KMS-11 (cell line): ENCODE results near the gene NUTF2.
A peak's percentile ranks its signal among the peaks of the same experiment; 100 is the strongest.

Experiments
- H2AFZ ChIP-seq: fragments of 200-600 bp; sonication (generic); 2 replicates; pipeline ENCODE4 v1.6.1; 2016; ENCODE audit warnings: antibody characterized with exemption, mixed run types, low read depth
- H3K27ac ChIP-seq: fragments of 200-600 bp; sonication (generic); 2 replicates; pipeline ENCODE4 v1.6.1; 2016; ENCODE audit warnings: mild to moderate bottlenecking, mixed run types
- H3K27me3 ChIP-seq: fragments of 200-600 bp; sonication (generic); 2 replicates; pipeline ENCODE4 v1.6.1; 2017; ENCODE audit warnings: mild to moderate bottlenecking, low read depth, mixed run types, moderate library complexity; ENCODE audit not compliant: insufficient read depth
- H3K36me3 ChIP-seq: fragments of 200-600 bp; sonication (generic); 2 replicates; pipeline ENCODE4 v1.6.1; 2017; ENCODE audit warnings: mild to moderate bottlenecking, mixed run types; ENCODE audit not compliant: insufficient read depth
- H3K4me1 ChIP-seq: fragments of 200-600 bp; sonication (generic); 2 replicates; pipeline ENCODE4 v1.6.1; 2016; ENCODE audit warnings: mild to moderate bottlenecking, low read depth, mixed run types; ENCODE audit not compliant: poor library complexity, severe bottlenecking
- H3K4me2 ChIP-seq: fragments of 200-600 bp; sonication (generic); 2 replicates; pipeline ENCODE4 v1.7.0; 2016; ENCODE audit warnings: mild to moderate bottlenecking, mixed run types
- H3K4me3 ChIP-seq: fragments of 200-600 bp; sonication (generic); IDR thresholded peaks from 2 replicates; pipeline ENCODE4 v1.6.1; 2017; ENCODE audit warnings: low read depth, low read length, mixed read lengths; ENCODE audit not compliant: insufficient read depth
- H3K79me2 ChIP-seq: fragments of 200-600 bp; sonication (generic); 2 replicates; pipeline ENCODE4 v1.6.1; 2016; ENCODE audit warnings: low read depth, mixed run types; ENCODE audit not compliant: insufficient read depth
- H3K9ac ChIP-seq: fragments of 200-600 bp; sonication (generic); 2 replicates; pipeline ENCODE4 v1.6.1; 2016; ENCODE audit warnings: mild to moderate bottlenecking, mixed run types
- H4K20me1 ChIP-seq: fragments of 200-600 bp; sonication (generic); 2 replicates; pipeline ENCODE4 v1.6.1; 2016; ENCODE audit warnings: mild to moderate bottlenecking, mixed run types; ENCODE audit not compliant: insufficient read depth
- CTCF ChIP-seq: fragments of 200-600 bp; sonication (generic); conservative IDR thresholded peaks from 2 replicates; pipeline ENCODE4 v1.6.1; 2017; ENCODE audit warnings: low read depth, mild to moderate bottlenecking, antibody characterized with exemption, low read length, moderate library complexity, mixed read lengths

NUTF2 gene

GRCh38 chr16:67846320-67847063, at the start of gene NUTF2:
Gene NUTF2 (plus strand): TSS chr16:67846933. CDS start chr16:67865131, 18,198 bp downstream.
- H3K27me3 ChIP-seq = no peaks in the 10 kb centered on the region
- peak within 1 kb of the TSS; percentile 88 for H3K4me2 ChIP-seq
- H3K79me2 ChIP-seq = peaks cover 75% of the 10 kb centered on the region
- no peaks in the 10 kb centered on the region for H4K20me1 ChIP-seq
- H3K27ac ChIP-seq = peak within 1 kb of the TSS; percentile 58
- peaks cover 33% of the 10 kb centered on the region for H3K4me1 ChIP-seq
- no peak for TF ChIP-seq CTCF
- peak within 1 kb of the TSS; percentile 55 for H2AFZ ChIP-seq
- H3K4me3 ChIP-seq = no peak within 1 kb of the TSS
- H3K36me3 ChIP-seq = no peaks in the 10 kb centered on the region
- peak within 1 kb of the TSS; percentile 77 for H3K9ac ChIP-seq

- Histone ChIP-seq H3K9ac (no peak overlapping the region), H3K36me3 (0 out of 2 replicates have a peak, but pooled peaks cover 4% of the 10 kb centered on the region), H3K27ac (no peak overlapping the region), H2AFZ (no peak overlapping the region), H3K4me1 (peaks cover 9% of the 10 kb centered on the region), H3K4me2 (no peak overlapping the region), H3K27me3 (no peaks in the 10 kb centered on the region), H3K4me3 (no peak overlapping the region), H3K79me2 (peaks cover 53% of the 10 kb centered on the region), H4K20me1 (no peaks in the 10 kb centered on the region)
- TF ChIP-seq CTCF = no peak
These were observed 46.3 kb upstream of the NUTF2 start for GRCh38 chr16:67800338-67800926.

- Histone ChIP-seq H3K4me3 (no peak overlapping the region), H4K20me1 (no peaks in the 10 kb centered on the region), H2AFZ (no peak overlapping the region), H3K4me1 (peaks cover 11% of the 10 kb centered on the region), H3K9ac (no peak overlapping the region), H3K79me2 (peaks cover 61% of the 10 kb centered on the region), H3K36me3 (0 out of 2 replicates have a peak, but pooled peaks cover 4% of the 10 kb centered on the region), H3K27me3 (no peaks in the 10 kb centered on the region), H3K4me2 (no peak overlapping the region), H3K27ac (no peak overlapping the region)
- TF ChIP-seq CTCF = no peak
These were observed 45.5 kb upstream of the NUTF2 start for GRCh38 chr16:67801241-67801640.

GRCh38 chr16:67801883-67802282, 44.9 kb upstream of the NUTF2 start:
- Histone ChIP-seq H3K9ac (no peak overlapping the region), H3K27me3 (no peaks in the 10 kb centered on the region), H4K20me1 (no peaks in the 10 kb centered on the region), H3K79me2 (peaks cover 62% of the 10 kb centered on the region), H3K36me3 (0 out of 2 replicates have a peak, but pooled peaks cover 4% of the 10 kb centered on the region), H2AFZ (no peak overlapping the region), H3K4me2 (no peak overlapping the region), H3K4me3 (no peak overlapping the region), H3K4me1 (peaks cover 11% of the 10 kb centered on the region), H3K27ac (no peak overlapping the region)
- no peak for TF ChIP-seq CTCF
